WERI-Rb-1 (cell line): ENCODE data around the gene DNAI4.

Source experiments
- DNase-seq: peaks from one replicate; pipeline ENCODE4 v3.0.0-alpha.2; 2020
- H3K27ac ChIP-seq: fragments of 250-450 bp; sonication (Bioruptor Pico); 2 replicates; pipeline ENCODE4 v1.5.1; 2020; ENCODE audit warnings: mild to moderate bottlenecking, moderate library complexity
- H3K27me3 ChIP-seq: fragments of 250-450 bp; sonication (Bioruptor Pico); 2 replicates; pipeline ENCODE4 v1.5.1; 2021; ENCODE audit warnings: mild to moderate bottlenecking, low read depth, moderate library complexity; ENCODE audit not compliant: insufficient read depth, severe bottlenecking
- H3K36me3 ChIP-seq: fragments of 250-450 bp; sonication (Bioruptor Pico); 2 replicates; pipeline ENCODE4 v1.5.1; 2020; ENCODE audit warnings: mild to moderate bottlenecking, moderate library complexity
- H3K4me3 ChIP-seq: 2 replicates; pipeline ENCODE4 v1.5.1; 2011; ENCODE audit warnings: low read depth, mild to moderate bottlenecking, control low read depth, low read length
- H3K9me3 ChIP-seq: fragments of 250-450 bp; sonication (Bioruptor Pico); 2 replicates; pipeline ENCODE4 v1.5.1; 2021; ENCODE audit warnings: mild to moderate bottlenecking, moderate library complexity; ENCODE audit not compliant: severe bottlenecking
- TF ChIP-seq, protein P1 (sequence below): IDR thresholded peaks from 2 replicates; pipeline ENCODE4 v1.5.1; 2011; ENCODE audit warnings: low read depth, mild to moderate bottlenecking, control low read depth, inconsistent platforms, low read length

Gene DNAI4

DNA sequence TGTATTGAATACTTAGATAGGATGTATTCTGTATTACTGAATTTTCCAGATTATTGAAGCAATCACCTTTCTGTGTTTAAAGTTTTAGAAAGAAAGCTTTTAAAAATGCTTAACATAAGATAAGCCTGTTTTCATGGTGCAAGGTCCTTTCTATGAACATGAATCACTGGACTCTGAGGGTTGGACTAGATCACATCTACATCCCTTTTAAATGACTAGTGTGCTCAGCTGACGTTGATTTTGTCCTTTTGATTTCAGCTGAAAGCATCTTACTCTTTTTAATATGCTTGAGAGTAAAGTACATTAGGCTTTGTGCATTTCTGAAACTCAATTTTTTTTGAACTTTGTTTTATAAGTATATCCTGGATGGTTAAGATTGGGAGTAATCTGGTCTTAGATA, 16.3 kb upstream of the DNAI4 start:
- Histone ChIP-seq H3K27me3 (no peaks in the 10 kb centered on the region), H3K36me3 (peaks cover 29% of the 10 kb centered on the region), H3K9me3 (no peaks in the 10 kb centered on the region), H3K4me3 (no peak overlapping the region), H3K27ac (no peak overlapping the region)
- DNase-seq: no peak
- TF ChIP-seq, protein P1, sequence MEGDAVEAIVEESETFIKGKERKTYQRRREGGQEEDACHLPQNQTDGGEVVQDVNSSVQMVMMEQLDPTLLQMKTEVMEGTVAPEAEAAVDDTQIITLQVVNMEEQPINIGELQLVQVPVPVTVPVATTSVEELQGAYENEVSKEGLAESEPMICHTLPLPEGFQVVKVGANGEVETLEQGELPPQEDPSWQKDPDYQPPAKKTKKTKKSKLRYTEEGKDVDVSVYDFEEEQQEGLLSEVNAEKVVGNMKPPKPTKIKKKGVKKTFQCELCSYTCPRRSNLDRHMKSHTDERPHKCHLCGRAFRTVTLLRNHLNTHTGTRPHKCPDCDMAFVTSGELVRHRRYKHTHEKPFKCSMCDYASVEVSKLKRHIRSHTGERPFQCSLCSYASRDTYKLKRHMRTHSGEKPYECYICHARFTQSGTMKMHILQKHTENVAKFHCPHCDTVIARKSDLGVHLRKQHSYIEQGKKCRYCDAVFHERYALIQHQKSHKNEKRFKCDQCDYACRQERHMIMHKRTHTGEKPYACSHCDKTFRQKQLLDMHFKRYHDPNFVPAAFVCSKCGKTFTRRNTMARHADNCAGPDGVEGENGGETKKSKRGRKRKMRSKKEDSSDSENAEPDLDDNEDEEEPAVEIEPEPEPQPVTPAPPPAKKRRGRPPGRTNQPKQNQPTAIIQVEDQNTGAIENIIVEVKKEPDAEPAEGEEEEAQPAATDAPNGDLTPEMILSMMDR: no peak

DNA sequence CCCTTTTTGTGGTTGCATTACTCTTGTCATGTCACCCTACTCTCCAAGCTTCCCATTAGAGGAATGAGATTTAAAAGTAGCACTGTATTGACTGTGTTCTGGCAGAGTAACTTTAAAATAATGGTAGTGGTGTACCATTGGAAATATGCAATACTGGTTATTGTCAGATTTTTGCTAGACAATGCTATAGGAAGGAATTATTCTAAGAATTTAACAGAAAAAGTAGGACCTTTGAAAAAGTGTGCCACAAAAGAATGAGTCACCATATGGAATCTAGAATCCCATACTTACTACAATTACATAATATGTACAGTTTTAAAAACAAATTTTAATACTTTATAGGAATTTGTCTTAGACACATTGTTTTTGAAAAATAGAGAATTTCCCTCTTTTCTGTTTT, 14.0 kb upstream of the DNAI4 start:
- H3K4me3 ChIP-seq: no peak overlapping the region
- H3K27me3 ChIP-seq: no peaks in the 10 kb centered on the region
- H3K9me3 ChIP-seq: no peaks in the 10 kb centered on the region
- H3K27ac ChIP-seq: no peak overlapping the region
- H3K36me3 ChIP-seq: peaks cover 22% of the 10 kb centered on the region
- DNase-seq: no peak
- TF ChIP-seq, protein P1: no peak

DNA sequence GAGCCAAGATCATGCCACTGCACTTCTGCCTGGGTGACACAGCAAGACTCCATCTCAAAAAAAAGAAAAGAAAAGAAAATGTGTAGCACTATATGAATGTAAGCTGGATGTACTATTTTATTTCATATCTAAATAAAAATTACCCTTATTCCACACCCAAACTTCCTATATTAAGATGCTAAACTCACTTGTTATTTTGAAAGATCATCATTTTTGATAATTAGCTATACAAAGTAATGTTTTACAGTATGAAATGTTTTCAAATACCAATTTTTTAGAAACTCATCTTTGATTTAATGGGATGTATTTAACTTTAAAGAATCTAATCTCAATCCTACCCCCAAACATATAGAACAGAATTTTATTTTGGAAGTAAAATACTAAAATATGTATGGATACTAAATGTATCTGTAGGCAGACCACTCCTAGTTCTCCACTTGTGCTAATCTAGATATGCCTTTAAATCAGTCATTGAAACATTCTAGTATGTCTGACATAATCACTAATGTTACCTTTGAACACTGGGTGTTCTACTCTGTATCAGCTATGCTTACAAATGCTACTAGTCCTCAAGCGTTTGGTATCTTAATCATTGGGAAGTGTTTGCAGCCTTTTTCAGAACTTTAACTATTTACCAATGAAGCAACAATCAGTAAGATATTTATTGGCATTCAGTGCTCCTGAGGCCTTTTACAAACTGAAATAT, 13.0 kb upstream of the DNAI4 start:
- TF ChIP-seq, protein P1: no peak
- no peak for DNase-seq

DNA sequence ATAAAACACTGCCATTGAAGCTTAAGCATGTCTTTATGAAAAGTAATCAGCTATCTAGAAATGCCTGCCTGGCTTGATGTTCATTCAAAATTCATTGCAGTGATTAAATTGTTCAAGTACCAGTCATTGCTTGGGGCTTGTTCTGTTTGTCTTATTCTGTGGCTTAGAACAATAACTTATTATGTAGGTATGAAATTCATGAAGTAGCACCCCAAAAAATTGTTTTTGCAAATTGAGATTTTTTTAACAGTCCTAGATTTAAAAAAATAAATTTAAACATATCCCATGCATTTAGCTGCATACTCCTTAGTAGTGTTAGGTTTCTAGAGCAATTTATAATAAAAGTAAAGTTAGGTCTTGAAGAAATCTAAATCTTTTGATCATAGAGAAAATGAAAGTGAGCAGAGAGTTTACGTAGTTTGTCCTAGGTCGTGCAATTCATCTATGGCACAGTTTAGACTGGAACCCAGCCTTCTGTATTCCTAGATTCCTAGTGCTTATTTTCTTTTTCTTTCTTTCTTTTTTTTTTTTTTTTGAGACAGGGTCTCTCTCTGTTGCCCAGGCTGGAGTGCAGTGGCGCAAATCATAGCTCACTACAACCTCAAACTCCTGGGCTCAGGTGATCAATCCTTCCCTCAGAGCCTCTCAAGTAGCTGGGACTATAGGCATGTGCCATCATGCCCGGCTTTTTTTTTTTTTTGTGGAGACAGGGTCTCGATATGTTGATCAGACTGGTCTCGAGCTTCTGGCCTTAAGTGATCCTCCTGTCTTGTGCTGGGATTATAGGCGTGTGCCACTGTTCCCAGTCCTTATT, 9.4 kb upstream of the DNAI4 start:
- Histone ChIP-seq H3K9me3 (no peaks in the 10 kb centered on the region), H3K27me3 (no peaks in the 10 kb centered on the region), H3K27ac (no peak overlapping the region), H3K36me3 (no peaks in the 10 kb centered on the region; the same call in none of the 2 replicates), H3K4me3 (no peak overlapping the region)
- DNase-seq: no peak
- TF ChIP-seq, protein P1: no peak

More for the DNA sequence above, 13.0 kb upstream of the DNAI4 start:
- H3K36me3 ChIP-seq: peaks cover 14% of the 10 kb centered on the region
- H3K4me3 ChIP-seq: no peak overlapping the region
- H3K9me3 ChIP-seq: no peaks in the 10 kb centered on the region
- H3K27me3 ChIP-seq: no peaks in the 10 kb centered on the region
- H3K27ac ChIP-seq: no peak overlapping the region

DNA sequence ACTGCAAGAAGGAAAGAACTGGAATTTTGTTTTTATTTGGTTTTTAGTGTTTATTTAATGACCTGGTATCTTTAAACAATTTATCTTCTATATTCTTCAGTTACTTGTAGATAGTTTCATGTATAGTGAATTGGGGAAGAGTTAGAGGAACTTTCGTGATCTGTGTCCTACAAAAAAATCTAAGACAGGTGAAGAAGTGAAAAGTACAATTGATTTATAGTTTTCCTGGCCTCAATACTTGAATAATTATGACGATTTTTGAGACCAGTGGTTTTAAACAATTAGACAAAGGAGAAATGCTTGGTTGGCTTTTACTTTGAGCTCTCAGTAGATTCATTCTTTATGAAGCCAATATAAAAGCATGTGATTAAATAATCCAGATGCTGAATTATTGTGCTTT, 7.6 kb upstream of the DNAI4 start:
- H3K27me3 ChIP-seq: no peaks in the 10 kb centered on the region
- H3K27ac ChIP-seq: no peak overlapping the region; the same call in 1 of the 2 replicates
- H3K9me3 ChIP-seq: no peaks in the 10 kb centered on the region
- H3K4me3 ChIP-seq: no peak overlapping the region
- no peak for DNase-seq
- H3K36me3 ChIP-seq: no peaks in the 10 kb centered on the region; the same call in none of the 2 replicates
- TF ChIP-seq, protein P1: no peak
